GM23338 (cell line): ENCODE data around the gene NEK10. TPM values are rescaled to one million over a fixed set of nuclear protein-coding genes. Genes with fewer than 3 reads are reported as not detected.
A peak's percentile ranks its signal among the peaks of the same experiment; 100 is the strongest.

Experiments used
- ATAC-seq: fragments of 200-7000 bp; cut with Tn5 transposase; 3 replicates; pipeline ENCODE4 v1.9.1; 2020
- DNase-seq: peaks from one replicate; pipeline ENCODE4 v3.0.0-alpha.2; 2015; ENCODE audit warnings: low spot score
- H2AFZ ChIP-seq: fragments of 200-600 bp; sonication (generic); 2 replicates; pipeline ENCODE4 v1.8.0; 2016; ENCODE audit warnings: antibody characterized with exemption, mild to moderate bottlenecking, moderate library complexity
- H3F3A ChIP-seq: fragments of 200-600 bp; sonication (generic); replicated peaks from 2 replicates; pipeline ENCODE4 v1.8.0; 2017; ENCODE audit warnings: antibody characterized with exemption, mixed run types, low read depth
- H3K27ac ChIP-seq: fragments of 200-600 bp; sonication (generic); 2 replicates; pipeline ENCODE4 v1.6.1; 2016; ENCODE audit warnings: low read depth
- H3K27me3 ChIP-seq: fragments of 200-600 bp; sonication (generic); 2 replicates; pipeline ENCODE4 v1.8.0; 2016; ENCODE audit warnings: mild to moderate bottlenecking, mixed run types, moderate library complexity; ENCODE audit not compliant: insufficient read depth
- H3K36me3 ChIP-seq: fragments of 200-600 bp; sonication (generic); 2 replicates; pipeline ENCODE4 v1.8.0; 2016; ENCODE audit warnings: mild to moderate bottlenecking; ENCODE audit not compliant: insufficient read depth
- H3K4me1 ChIP-seq: fragments of 200-600 bp; sonication (generic); 2 replicates; pipeline ENCODE4 v1.8.0; 2016; ENCODE audit warnings: mild to moderate bottlenecking, moderate library complexity; ENCODE audit not compliant: insufficient read depth
- H3K4me2 ChIP-seq: fragments of 200-600 bp; sonication (generic); 2 replicates; pipeline ENCODE4 v1.7.1; 2017; ENCODE audit warnings: mixed run types
- H3K4me3 ChIP-seq: fragments of 200-600 bp; sonication (generic); 2 replicates; pipeline ENCODE4 v1.6.1; 2016; ENCODE audit warnings: mixed run types
- H3K79me2 ChIP-seq: fragments of 200-600 bp; sonication (generic); replicated peaks from 2 replicates; pipeline ENCODE4 v1.8.0; 2017; ENCODE audit warnings: mild to moderate bottlenecking; ENCODE audit not compliant: insufficient read depth
- H3K9me2 ChIP-seq: fragments of 200-600 bp; sonication (generic); 2 replicates; pipeline ENCODE4 v1.8.0; 2017; ENCODE audit not compliant: insufficient read depth
- H4K20me1 ChIP-seq: fragments of 200-600 bp; sonication (generic); replicated peaks from 2 replicates; pipeline ENCODE4 v1.8.0; 2017; ENCODE audit warnings: mild to moderate bottlenecking; ENCODE audit not compliant: insufficient read depth
- H3K27ac Mint-ChIP-seq: 2 replicates; pipeline ENCODE4 v1.8.0; 2020; ENCODE audit warnings: inconsistent platforms, mild to moderate bottlenecking, moderate library complexity, mixed read lengths
- H3K27me3 Mint-ChIP-seq: 3 replicates; pipeline ENCODE4 v1.8.0; 2022; ENCODE audit warnings: low read depth, mild to moderate bottlenecking, moderate library complexity, mixed read lengths, inconsistent platforms; ENCODE audit not compliant: insufficient read depth, poor library complexity
- H3K36me3 Mint-ChIP-seq: 3 replicates; pipeline ENCODE4 v1.8.0; 2021; ENCODE audit warnings: low read depth, mild to moderate bottlenecking, inconsistent platforms, moderate library complexity, mixed read lengths
- H3K4me1 Mint-ChIP-seq: 3 replicates; pipeline ENCODE4 v1.8.0; 2020; ENCODE audit warnings: mild to moderate bottlenecking, inconsistent platforms, mixed read lengths
- H3K4me3 Mint-ChIP-seq: 3 replicates; pipeline ENCODE4 v1.8.0; 2021; ENCODE audit warnings: moderate library complexity, mild to moderate bottlenecking, inconsistent platforms, mixed read lengths
- H3K9me3 Mint-ChIP-seq: 3 replicates; pipeline ENCODE4 v1.8.0; 2020; ENCODE audit warnings: moderate library complexity, mild to moderate bottlenecking, inconsistent platforms, mixed read lengths
- CREB1 ChIP-seq: fragments of 250-450 bp; sonication (Bioruptor Pico); IDR thresholded peaks from 2 replicates; pipeline ENCODE4 v1.5.0; 2020; ENCODE audit warnings: low read depth, mild to moderate bottlenecking, moderate library complexity
- CTCF ChIP-seq, 2 experiments: fragments of 200-600 bp in 1 of 2; sonication (generic) in 1 of 2; conservative IDR thresholded peaks; 2 replicates each; pipeline versions ENCODE4 v1.5.1 to v1.6.1; 2016 to 2017; ENCODE audit warnings: antibody characterized with exemption in 2 of 2, low read depth in 2 of 2, mild to moderate bottlenecking in 2 of 2, moderate library complexity in 1 of 2
- ETS1 ChIP-seq: IDR thresholded peaks from 2 replicates; pipeline ENCODE4 v1.6.1; 2016; ENCODE audit warnings: antibody characterized with exemption
- EZH2phosphoT487 ChIP-seq: fragments of 200-600 bp; sonication (generic); IDR thresholded peaks from one replicate; pipeline ENCODE4 v1.8.1; 2018; ENCODE audit warnings: antibody characterized with exemption; ENCODE audit not compliant: unreplicated experiment
- JUNB ChIP-seq: IDR thresholded peaks from one replicate; pipeline ENCODE4 v1.6.1; 2016; ENCODE audit warnings: antibody characterized with exemption; ENCODE audit not compliant: unreplicated experiment
- NANOG ChIP-seq: IDR thresholded peaks from 2 replicates; pipeline ENCODE4 v1.6.1; 2016; ENCODE audit warnings: antibody characterized with exemption, borderline replicate concordance
- POLR2AphosphoS5 ChIP-seq: IDR thresholded peaks from 2 replicates; pipeline ENCODE4 v1.6.1; 2016; ENCODE audit warnings: antibody characterized with exemption, low read depth
- STAT1 ChIP-seq: IDR thresholded peaks from one replicate; pipeline ENCODE4 v1.6.1; 2016; ENCODE audit warnings: antibody characterized with exemption; ENCODE audit not compliant: unreplicated experiment
- ZNF114 ChIP-seq: fragments of 250-450 bp; sonication (Bioruptor Pico); IDR thresholded peaks from 2 replicates; pipeline ENCODE4 v1.5.0; 2020; ENCODE audit warnings: mild to moderate bottlenecking, moderate library complexity
- polyA plus RNA-seq: library from polyadenylated mRNA; unstranded; fragments of >200 nt; fragmentation: Nextera tagmentation; extraction: Ambion mirVana; gene quantifications from 2 replicates; pipeline ENCODE4 v1.2.1, GENCODE V29; 2016
- total RNA-seq: library from RNA; depleted of rRNA; stranded (reverse); fragments of >200 nt; shearing (Covaris generic); gene quantifications from 2 replicates; pipeline ENCODE4 v1.2.3, GENCODE V29; 2014
- TF ChIP-seq, protein P1 (sequence below): IDR thresholded peaks from one replicate; pipeline ENCODE4 v1.6.1; 2018; ENCODE audit warnings: antibody characterized with exemption; ENCODE audit not compliant: unreplicated experiment

The NEK10 gene
- total and polyA plus RNA-seq, 2 experiments from 2014 or later, result 0.55 to 2.0 TPM

DNA sequence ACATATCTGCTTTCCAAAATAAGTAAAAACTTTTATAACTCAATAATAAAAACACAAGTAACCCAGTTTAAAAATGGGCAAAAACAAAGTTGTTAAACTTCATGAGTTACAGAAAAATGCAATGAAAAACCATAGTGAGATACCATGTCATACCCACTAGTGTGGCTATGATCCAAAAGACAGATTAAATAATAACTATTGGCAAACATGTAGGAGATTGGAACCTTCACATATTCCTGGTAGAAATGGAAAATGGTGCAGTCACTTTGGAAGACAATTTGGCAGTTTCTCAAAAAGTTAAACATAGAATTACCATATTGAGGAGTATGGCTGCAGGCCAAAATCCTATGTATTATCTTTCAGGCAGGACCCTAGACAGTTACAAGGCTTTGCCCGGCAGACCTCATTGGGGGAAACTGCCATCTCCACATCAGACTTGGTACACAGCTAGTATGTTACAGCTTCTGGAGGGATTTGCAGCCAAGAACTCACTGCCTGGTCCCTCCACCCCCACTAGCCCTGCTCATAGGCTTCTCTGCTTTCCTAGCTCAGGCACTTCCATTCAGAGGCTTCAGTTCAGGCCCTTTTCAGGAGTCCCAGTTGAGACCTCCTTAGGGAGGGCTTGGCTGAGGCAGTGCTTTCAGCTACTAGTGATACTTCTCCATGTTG, 147.8 kb downstream of the NEK10 start:
- H3F3A ChIP-seq, result no peaks in the 10 kb centered on the region
- H3K27ac Mint-ChIP-seq, result no peak overlapping the region
- H3K36me3 ChIP-seq, result no peaks in the 10 kb centered on the region
- peaks cover 4% of the 10 kb centered on the region; the same call in 1 of the 2 replicates for H3K4me1 ChIP-seq
- H3K4me1 Mint-ChIP-seq, result peaks cover 5% of the 10 kb centered on the region; the same call in 2 of the 3 replicates
- H3K79me2 ChIP-seq, result no peaks in the 10 kb centered on the region
- TF ChIP-seq POLR2AphosphoS5 (no peak), ETS1 (no peak), ZNF114 (CRISPR knock-in tag) (no peak), STAT1 (no peak)
- no peak overlapping the region for H3K4me2 ChIP-seq
- ATAC-seq, result no peak
- H3K27me3 ChIP-seq, result no peaks in the 10 kb centered on the region
- no peak for DNase-seq
- H3K27me3 Mint-ChIP-seq, result peaks cover 5% of the 10 kb centered on the region
- H3K9me2 ChIP-seq, result peaks cover 13% of the 10 kb centered on the region
- no peaks in the 10 kb centered on the region for H3K36me3 Mint-ChIP-seq
- H3K4me3 ChIP-seq, result no peak overlapping the region
- no peaks in the 10 kb centered on the region; the same call in 1 of the 3 replicates for H3K9me3 Mint-ChIP-seq
- H3K27ac ChIP-seq, result no peak overlapping the region
- no peaks in the 10 kb centered on the region for H4K20me1 ChIP-seq
- no peak overlapping the region for H2AFZ ChIP-seq
- no peak overlapping the region for H3K4me3 Mint-ChIP-seq

- no peaks in the 10 kb centered on the region; the same call in 1 of the 3 replicates for H3K9me3 Mint-ChIP-seq
- H3K9me2 ChIP-seq, result peaks cover 14% of the 10 kb centered on the region
- peaks cover 4% of the 10 kb centered on the region; the same call in 1 of the 2 replicates for H3K4me1 ChIP-seq
- H2AFZ ChIP-seq, result no peak overlapping the region
- H3K4me2 ChIP-seq, result no peak overlapping the region
- no peak overlapping the region for H3K27ac ChIP-seq
- no peaks in the 10 kb centered on the region for H4K20me1 ChIP-seq
- H3K36me3 Mint-ChIP-seq, result peaks cover 3% of the 10 kb centered on the region; the same call in 1 of the 3 replicates
- H3K27me3 ChIP-seq, result no peaks in the 10 kb centered on the region
- H3K4me3 Mint-ChIP-seq, result no peak overlapping the region
- peak; percentile 8 for DNase-seq
- H3K36me3 ChIP-seq, result no peaks in the 10 kb centered on the region
- H3K4me1 Mint-ChIP-seq, result peaks cover 5% of the 10 kb centered on the region; the same call in 2 of the 3 replicates
- peak overlapping the region; percentile 11; the same call in 1 of the 2 replicates for H3K27ac Mint-ChIP-seq
- no peaks in the 10 kb centered on the region for H3F3A ChIP-seq
- no peak overlapping the region for H3K4me3 ChIP-seq
- ATAC-seq, result no peak
- H3K27me3 Mint-ChIP-seq, result peaks cover 5% of the 10 kb centered on the region
- H3K79me2 ChIP-seq, result no peaks in the 10 kb centered on the region
- TF ChIP-seq, protein P1, sequence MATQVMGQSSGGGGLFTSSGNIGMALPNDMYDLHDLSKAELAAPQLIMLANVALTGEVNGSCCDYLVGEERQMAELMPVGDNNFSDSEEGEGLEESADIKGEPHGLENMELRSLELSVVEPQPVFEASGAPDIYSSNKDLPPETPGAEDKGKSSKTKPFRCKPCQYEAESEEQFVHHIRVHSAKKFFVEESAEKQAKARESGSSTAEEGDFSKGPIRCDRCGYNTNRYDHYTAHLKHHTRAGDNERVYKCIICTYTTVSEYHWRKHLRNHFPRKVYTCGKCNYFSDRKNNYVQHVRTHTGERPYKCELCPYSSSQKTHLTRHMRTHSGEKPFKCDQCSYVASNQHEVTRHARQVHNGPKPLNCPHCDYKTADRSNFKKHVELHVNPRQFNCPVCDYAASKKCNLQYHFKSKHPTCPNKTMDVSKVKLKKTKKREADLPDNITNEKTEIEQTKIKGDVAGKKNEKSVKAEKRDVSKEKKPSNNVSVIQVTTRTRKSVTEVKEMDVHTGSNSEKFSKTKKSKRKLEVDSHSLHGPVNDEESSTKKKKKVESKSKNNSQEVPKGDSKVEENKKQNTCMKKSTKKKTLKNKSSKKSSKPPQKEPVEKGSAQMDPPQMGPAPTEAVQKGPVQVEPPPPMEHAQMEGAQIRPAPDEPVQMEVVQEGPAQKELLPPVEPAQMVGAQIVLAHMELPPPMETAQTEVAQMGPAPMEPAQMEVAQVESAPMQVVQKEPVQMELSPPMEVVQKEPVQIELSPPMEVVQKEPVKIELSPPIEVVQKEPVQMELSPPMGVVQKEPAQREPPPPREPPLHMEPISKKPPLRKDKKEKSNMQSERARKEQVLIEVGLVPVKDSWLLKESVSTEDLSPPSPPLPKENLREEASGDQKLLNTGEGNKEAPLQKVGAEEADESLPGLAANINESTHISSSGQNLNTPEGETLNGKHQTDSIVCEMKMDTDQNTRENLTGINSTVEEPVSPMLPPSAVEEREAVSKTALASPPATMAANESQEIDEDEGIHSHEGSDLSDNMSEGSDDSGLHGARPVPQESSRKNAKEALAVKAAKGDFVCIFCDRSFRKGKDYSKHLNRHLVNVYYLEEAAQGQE, result no peak
- no peak for TF ChIP-seq JUNB
- TF ChIP-seq ZNF114 (CRISPR knock-in tag), result no peak
- no peak for TF ChIP-seq NANOG
- no peak for TF ChIP-seq EZH2phosphoT487
- TF ChIP-seq CTCF (conservative IDR thresholded peaks at IDR 0.05; ENCODE audit: low read depth in 2 of 2), result no peak
- no peak for TF ChIP-seq ETS1
- no peak for TF ChIP-seq CREB1 (CRISPR knock-in tag)
Observed at GRCh38 chr3:27220166-27220565, 149.0 kb downstream of the NEK10 start.
